ENCODE data around the gene INAVA.
"Not testable (repeated sequence)": the region's sequence is repeated elsewhere in the genome, so short reads cannot be mapped to it uniquely, and the experiment has no call there.

GRCh38 chr1:200962151-200962550 is 67.5 kb downstream of the INAVA start:
- TF ChIP-seq ZNF644 (CRISPR knock-in tag; IDR thresholded peaks at IDR 0.05; ENCODE audit: low read depth); ZNF629 (CRISPR knock-in tag; conservative IDR thresholded peaks at IDR 0.05); CHD4 (IDR thresholded peaks at IDR 0.05; ENCODE audit: borderline replicate concordance, low read length): not testable (repeated sequence)
